AML-193 (cell line): ENCODE results near the gene RNF133.
"Not testable (repeated sequence)": the region's sequence is repeated elsewhere in the genome, so short reads cannot be mapped to it uniquely, and the experiment has no call there.

ENCODE experiments used
- DNase-seq, 2 experiments: peaks; one replicate each; lab custom pipeline; 2025; lab: John Stamatoyannopoulos, UW

Gene RNF133

DNA sequence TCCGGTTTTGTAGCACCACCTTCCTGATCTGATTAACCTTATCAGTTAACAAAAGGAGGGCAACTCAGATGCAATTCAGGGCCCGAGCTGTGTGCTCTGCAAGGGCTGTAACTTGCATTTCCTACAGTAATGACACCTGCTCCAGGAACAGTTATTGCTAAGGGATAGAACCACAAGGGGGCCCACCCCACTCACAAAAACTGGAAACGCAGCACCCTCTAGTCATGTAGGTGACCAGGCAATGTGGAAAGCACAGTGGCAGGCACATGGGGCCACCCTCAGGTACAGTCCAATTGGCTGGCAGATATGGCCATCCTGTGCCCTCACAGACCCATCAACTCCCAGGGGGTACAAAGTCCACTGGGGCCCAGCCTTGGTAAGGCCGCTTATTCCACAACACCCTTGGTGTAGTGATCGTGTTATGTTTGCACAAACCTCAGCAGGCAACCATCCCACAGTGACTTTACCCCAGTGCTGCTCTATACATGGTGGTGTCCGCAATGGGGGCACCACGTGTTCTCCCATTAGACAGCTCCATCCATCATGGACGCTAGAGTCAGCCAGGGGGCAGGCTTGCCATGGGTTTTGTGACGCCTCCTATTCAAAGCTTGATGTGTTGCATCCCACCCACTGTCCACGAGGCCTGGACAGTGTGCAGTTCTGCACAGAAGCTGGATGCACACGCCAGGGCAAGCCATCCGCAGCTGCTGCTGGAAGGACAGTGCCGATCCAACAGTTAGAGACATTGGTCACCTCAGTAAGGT, 9.4 kb downstream of the RNF133 start:
- no peak for DNase-seq

GRCh38 chr7:122688400-122688998, 10.4 kb downstream of the RNF133 start:
- no peak for DNase-seq

- no peak for DNase-seq
These were observed 12.5 kb downstream of the RNF133 start for GRCh38 chr7:122686360-122686878.

GRCh38 chr7:122684504-122684903, 14.4 kb downstream of the RNF133 start:
- no peak for DNase-seq

GRCh38 chr7:122682815-122683550, 15.9 kb downstream of the RNF133 start:
- no peak for DNase-seq

DNA sequence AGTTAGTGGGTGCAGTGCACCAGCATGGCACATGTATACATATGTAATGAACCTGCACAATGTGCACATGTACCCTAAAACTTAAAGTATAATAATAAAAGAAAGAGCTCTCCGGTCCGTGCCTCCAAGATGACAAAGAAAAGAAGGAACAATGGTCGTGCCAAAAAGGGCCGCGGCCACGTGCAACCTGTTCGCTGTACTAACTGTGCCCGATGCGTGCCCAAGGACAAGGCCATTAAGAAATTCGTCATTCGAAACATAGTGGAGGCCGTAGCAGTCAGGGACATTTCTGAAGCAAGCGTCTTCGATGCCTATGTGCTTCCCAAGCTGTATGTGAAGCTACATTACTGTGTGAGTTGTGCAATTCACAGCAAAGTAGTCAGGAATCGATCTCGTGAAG, 17.7 kb downstream of the RNF133 start:
- DNase-seq = not testable (repeated sequence)

GRCh38 chr7:122679813-122680212, 19.1 kb downstream of the RNF133 start:
- no peak for DNase-seq

DNA sequence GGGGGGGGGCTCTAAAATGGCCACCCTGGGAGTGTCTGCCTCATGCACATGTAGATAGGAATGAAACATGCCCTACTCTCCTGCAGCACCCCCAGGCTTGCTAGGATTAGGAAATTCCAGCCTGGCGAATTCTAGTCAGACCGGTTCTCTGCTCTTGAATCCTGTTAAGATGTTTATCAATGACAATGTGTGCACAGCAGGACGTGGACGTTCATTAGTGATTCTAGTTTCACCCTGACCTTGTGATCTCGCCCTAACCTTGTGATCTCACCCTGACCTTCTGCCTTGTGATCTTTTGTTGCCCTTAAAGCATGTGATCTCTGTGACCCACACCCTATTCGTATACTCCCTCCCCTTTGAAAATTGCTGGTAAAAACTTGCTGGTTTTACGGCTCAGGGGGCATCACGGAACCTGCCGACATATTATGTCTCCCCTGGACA, 19.6 kb downstream of the RNF133 start:
- DNase-seq = not testable (repeated sequence)

DNA sequence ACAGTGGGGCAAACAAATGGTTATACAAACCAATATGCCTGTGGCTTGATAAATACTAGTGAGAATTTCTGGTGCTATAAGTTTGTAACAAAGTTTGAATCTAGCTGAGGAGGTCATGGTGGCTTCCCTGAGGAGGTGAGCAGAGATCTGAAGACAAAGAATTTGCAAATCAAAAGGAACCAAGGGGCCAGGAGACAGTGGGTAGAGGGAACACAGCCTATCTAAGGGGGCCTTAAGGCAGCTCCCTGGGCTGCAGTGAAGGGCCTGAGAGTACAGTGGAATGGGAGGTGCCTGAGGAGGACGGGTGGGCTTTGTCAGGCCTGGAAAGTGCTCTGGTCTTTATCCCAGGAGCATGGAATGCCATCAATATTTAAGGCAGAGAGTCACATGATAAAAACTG, 21.8 kb downstream of the RNF133 start:
- DNase-seq = no peak

DNA sequence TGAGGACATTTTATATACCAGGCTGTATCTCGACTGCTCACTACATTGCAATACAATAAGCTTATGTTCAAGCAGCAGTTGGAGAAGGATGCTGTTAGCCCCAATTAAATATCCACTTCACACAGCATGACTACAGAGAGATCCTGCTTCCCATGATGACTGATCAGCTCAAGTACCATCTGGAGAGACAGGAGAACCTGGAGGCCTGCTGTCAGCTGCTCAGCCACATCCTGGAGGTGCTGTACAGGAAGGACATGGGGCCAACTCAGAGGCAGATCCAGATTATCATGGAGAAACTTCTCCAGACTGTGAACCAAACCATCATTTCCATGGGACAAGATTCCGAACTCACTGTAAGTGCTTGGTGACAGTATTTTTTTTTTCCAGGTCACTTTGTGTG, 22.5 kb downstream of the RNF133 start:
- DNase-seq = no peak

GRCh38 chr7:122675621-122676020, 23.3 kb downstream of the RNF133 start:
- DNase-seq = no peak

DNA sequence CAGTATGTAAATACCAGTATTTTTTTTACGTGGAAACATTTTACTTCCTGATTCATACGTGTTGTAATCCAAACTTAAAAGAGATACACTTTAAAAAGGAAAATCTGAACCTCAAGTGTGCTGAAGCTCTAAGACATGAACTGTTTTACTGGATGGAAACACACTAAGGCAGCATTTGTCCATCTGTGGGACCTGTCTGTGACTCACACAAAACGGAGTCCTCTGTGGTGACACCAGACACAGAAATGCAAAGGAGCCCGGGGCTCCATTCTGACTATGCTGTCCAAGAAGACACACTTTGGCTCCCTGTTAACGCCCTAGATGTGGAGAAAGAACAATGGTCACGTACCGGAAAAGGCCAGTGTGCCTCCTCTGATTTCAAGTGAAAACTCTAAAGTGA, 23.9 kb downstream of the RNF133 start:
- DNase-seq = no peak

GRCh38 chr7:122674502-122674901, 24.4 kb downstream of the RNF133 start:
- no peak for DNase-seq

DNA sequence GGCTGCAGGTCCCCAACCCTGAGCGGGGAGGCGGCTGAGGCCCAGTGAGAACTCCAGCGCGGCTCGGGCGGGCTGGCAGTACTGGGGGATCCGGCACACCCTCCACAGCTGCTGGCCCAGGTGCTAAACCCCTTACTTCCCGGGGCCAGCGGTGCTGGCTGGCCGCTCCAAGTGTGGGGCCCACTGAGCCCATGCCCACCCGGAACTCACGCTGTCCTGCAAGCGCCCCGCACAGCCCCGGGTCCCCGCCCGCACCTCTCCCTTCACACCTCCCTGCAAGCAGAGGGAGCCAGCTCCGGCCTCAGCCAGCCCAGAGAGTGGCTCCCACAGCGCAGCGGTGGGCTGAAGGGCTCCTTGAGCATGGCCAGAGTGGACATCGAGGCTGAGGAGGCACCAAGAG, 25.0 kb downstream of the RNF133 start:
- no peak for DNase-seq

DNA sequence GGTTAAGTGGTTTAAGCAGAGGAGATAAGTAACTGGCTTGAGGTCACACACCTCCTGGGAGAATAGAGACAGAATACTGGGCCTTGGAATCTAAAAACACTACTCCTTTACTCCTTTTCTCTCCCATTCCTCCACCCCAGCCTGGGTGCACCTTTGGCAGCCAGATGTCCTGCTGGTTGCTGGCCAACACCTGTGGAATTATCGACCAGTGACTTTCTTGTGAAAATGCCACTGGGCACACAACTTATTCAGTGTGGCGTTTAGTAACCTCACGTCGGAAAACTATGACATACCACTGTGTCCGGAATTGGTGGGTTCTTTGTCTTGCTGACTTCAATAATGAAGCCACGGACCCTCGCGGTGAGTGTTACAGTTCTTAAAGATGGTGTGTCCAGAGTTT, 26.4 kb downstream of the RNF133 start:
- DNase-seq = no peak

GRCh38 chr7:122663733-122664132, 35.2 kb downstream of the RNF133 start:
- no peak for DNase-seq

GRCh38 chr7:122658856-122659255, 40.1 kb downstream of the RNF133 start:
- no peak for DNase-seq

DNA sequence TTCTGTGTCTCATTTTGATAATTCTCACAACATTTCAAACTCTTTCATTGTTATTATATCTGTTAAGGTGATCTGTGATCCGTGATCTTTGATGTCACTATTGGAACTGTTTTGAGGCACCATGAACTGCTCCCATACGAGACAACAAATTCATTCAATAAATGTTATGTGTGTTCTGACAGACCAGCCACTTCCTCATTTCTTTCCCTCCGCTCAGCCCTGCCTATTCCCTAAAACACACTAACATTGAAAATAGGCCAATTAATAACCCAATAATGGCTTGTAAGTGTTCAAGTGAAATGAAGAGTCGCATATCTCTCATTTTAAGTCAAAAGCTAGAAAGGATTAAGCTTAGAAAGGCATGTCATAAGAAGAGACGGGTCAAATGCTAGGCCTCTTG, 45.2 kb downstream of the RNF133 start:
- no peak for DNase-seq

GRCh38 chr7:122652876-122653275, 46.0 kb downstream of the RNF133 start:
- DNase-seq = no peak

DNA sequence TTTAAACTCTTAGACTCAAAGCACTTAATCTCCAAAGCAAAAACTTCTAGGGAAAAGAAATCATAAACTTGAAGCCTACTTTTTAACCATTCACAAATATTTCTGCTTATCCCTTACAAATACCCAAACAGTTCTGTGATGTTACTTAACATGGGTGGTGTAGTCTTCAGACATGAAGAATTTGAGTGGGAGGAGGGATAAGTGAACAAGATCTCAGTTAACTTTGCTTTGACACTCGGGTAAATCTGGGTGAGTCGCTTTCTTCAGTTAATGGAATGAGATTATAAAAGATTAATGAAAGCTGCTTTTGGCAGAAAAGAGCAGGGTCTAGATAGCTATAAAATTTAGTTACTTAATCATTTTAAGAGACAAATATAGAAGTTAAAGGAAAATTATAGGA, 47.5 kb downstream of the RNF133 start:
- no peak for DNase-seq
